Liver (tissue), 9 donors: Measurements from ENCODE around the gene COL23A1. TPM values are rescaled to one million over a fixed set of nuclear protein-coding genes. Genes with fewer than 3 reads are reported as not detected.

ENCODE experiments used
- DNase-seq: peaks from one replicate; pipeline ENCODE4 v3.0.0-alpha.2; 2017; ENCODE audit warnings: low spot score
- H3K27ac ChIP-seq, 2 donors: one replicate each; pipeline ENCODE4 v1.7.0; 2013; ENCODE audit warnings: inconsistent platforms in 2 of 2, low read length in 2 of 2, control low read depth in 1 of 2, low read depth in 1 of 2, mild to moderate bottlenecking in 1 of 2
- H3K27me3 ChIP-seq, 4 donors: one replicate each; pipeline versions ENCODE4 v1.6.1 to v1.7.0; 2013; ENCODE audit warnings: low read length in 3 of 4, inconsistent platforms in 1 of 4, mild to moderate bottlenecking in 1 of 4, moderate library complexity in 1 of 4; ENCODE audit not compliant: control insufficient read depth in 4 of 4, insufficient read depth in 4 of 4
- H3K36me3 ChIP-seq, 4 donors: one replicate each; pipeline versions ENCODE4 v1.6.1 to v1.7.0; 2013; ENCODE audit warnings: low read length in 3 of 4, mild to moderate bottlenecking in 3 of 4, low read depth in 1 of 4, moderate library complexity in 1 of 4; ENCODE audit not compliant: control insufficient read depth in 4 of 4, insufficient read depth in 3 of 4
- H3K4me1 ChIP-seq, 4 donors: one replicate each; pipeline versions ENCODE4 v1.6.1 to v1.7.0; 2013; ENCODE audit warnings: low read length in 3 of 4, mild to moderate bottlenecking in 3 of 4, moderate library complexity in 1 of 4; ENCODE audit not compliant: control insufficient read depth in 4 of 4, insufficient read depth in 4 of 4
- H3K4me3 ChIP-seq, 3 donors: one replicate each; pipeline versions ENCODE4 v1.6.1 to v1.7.0; 2013; ENCODE audit warnings: low read length in 3 of 3, control low read depth in 1 of 3, low read depth in 1 of 3, mild to moderate bottlenecking in 1 of 3
- H3K9ac ChIP-seq, 2 donors: one replicate each; pipeline ENCODE4 v1.7.0; 2013; ENCODE audit warnings: low read length in 2 of 2, mild to moderate bottlenecking in 2 of 2, moderate library complexity in 2 of 2, control low read depth in 1 of 2, low read depth in 1 of 2
- H3K9me3 ChIP-seq, 4 donors: one replicate each; pipeline versions ENCODE4 v1.6.1 to v1.7.0; 2013; ENCODE audit warnings: low read length in 3 of 4; ENCODE audit not compliant: control insufficient read depth in 4 of 4
- EGR1 ChIP-seq, 2 donors: IDR thresholded peaks; 2 replicates each; pipeline ENCODE4 v1.6.1; 2016 to 2018; ENCODE audit warnings: antibody characterized with exemption in 2 of 2, low read depth in 2 of 2
- FOXA1 ChIP-seq: IDR thresholded peaks from 2 replicates; pipeline ENCODE4 v1.6.1; 2016; ENCODE audit warnings: antibody characterized with exemption
- FOXA2 ChIP-seq: IDR thresholded peaks from 2 replicates; pipeline ENCODE4 v1.6.1; 2016; ENCODE audit warnings: antibody characterized with exemption
- GABPA ChIP-seq, 2 donors: IDR thresholded peaks in 1 of 2; conservative IDR thresholded peaks in 1 of 2; 2 replicates each; pipeline ENCODE4 v1.6.1; 2016; ENCODE audit warnings: antibody characterized with exemption in 2 of 2, mild to moderate bottlenecking in 1 of 2, moderate library complexity in 1 of 2
- HNF4A ChIP-seq, 2 donors: conservative IDR thresholded peaks; 2 replicates each; pipeline ENCODE4 v1.6.1; 2016; ENCODE audit warnings: antibody characterized with exemption in 2 of 2, mild to moderate bottlenecking in 2 of 2
- HNF4G ChIP-seq: IDR thresholded peaks from 2 replicates; pipeline ENCODE4 v1.6.1; 2016; ENCODE audit warnings: antibody characterized with exemption
- JUND ChIP-seq, 2 donors: IDR thresholded peaks; 2 replicates each; pipeline ENCODE4 v1.6.1; 2016; ENCODE audit warnings: antibody characterized with exemption in 2 of 2
- NR2F2 ChIP-seq: IDR thresholded peaks from 2 replicates; pipeline ENCODE4 v1.6.1; 2016; ENCODE audit warnings: antibody characterized with exemption
- RAD21 ChIP-seq, 2 donors: IDR thresholded peaks; 2 replicates each; pipeline ENCODE4 v1.6.1; 2016; ENCODE audit warnings: antibody characterized with exemption in 2 of 2, mild to moderate bottlenecking in 2 of 2
- RXRA ChIP-seq, 2 donors: IDR thresholded peaks; 2 replicates each; pipeline ENCODE4 v1.6.1; 2017 to 2018; ENCODE audit warnings: antibody characterized with exemption in 2 of 2, mild to moderate bottlenecking in 1 of 2
- SP1 ChIP-seq: IDR thresholded peaks from 2 replicates; pipeline ENCODE4 v1.6.1; 2018; ENCODE audit warnings: antibody characterized with exemption, mild to moderate bottlenecking
- TAF1 ChIP-seq: conservative IDR thresholded peaks from 2 replicates; pipeline ENCODE4 v1.6.1; 2016; ENCODE audit warnings: antibody characterized with exemption, mild to moderate bottlenecking
- YY1 ChIP-seq: IDR thresholded peaks from 2 replicates; pipeline ENCODE4 v1.6.1; 2016; ENCODE audit warnings: antibody characterized with exemption, mild to moderate bottlenecking
- WGBS: extraction: QIAGEN DNeasy Blood & Tissue Kit; methylation state at CpG from one replicate; pipeline ENCODE4 v1.1.7; 2013; 5-methylcytosine and 5-hydroxymethylcytosine counted together
- polyA plus RNA-seq, 2 donors: library from polyadenylated mRNA; stranded (reverse) in 1 of 2; unstranded in 1 of 2; fragments of 200-250 nt in 1 of 2; fragments of >200 nt in 1 of 2; fragmentation: Nextera tagmentation in 1 of 2; extraction: Ambion mirVana in 1 of 2; gene quantifications; one replicate each; pipeline versions ENCODE4 v1.2.1 to v1.2.3, GENCODE V29; 2013 to 2015
- total RNA-seq, 2 donors: library from RNA; depleted of rRNA; stranded (reverse); fragments of >200 nt; gene quantifications; one replicate each; pipeline ENCODE4 v1.2.3, GENCODE V29; 2014
- TF ChIP-seq, protein P1 (sequence below): IDR thresholded peaks from 2 replicates; pipeline ENCODE4 v1.6.1; 2016; ENCODE audit warnings: antibody characterized with exemption
- TF ChIP-seq, protein P2 (sequence below): IDR thresholded peaks from 2 replicates; pipeline ENCODE4 v1.6.1; 2016; ENCODE audit warnings: antibody characterized with exemption
- TF ChIP-seq, protein P3 (sequence below): IDR thresholded peaks from 2 replicates; pipeline ENCODE4 v1.6.1; 2016; ENCODE audit warnings: antibody characterized with exemption, mild to moderate bottlenecking
- TF ChIP-seq, protein P4 (sequence below): IDR thresholded peaks from 2 replicates; pipeline ENCODE4 v1.6.1; 2016; ENCODE audit warnings: antibody characterized with exemption
- TF ChIP-seq, protein P5 (sequence below): fragments of 150-350 bp; IDR thresholded peaks from 2 replicates; pipeline ENCODE4 v1.5.1; 2017; ENCODE audit warnings: improper control_type of control experiment, low read depth, low read length; ENCODE audit not compliant: missing input control
- donor health status: healthy.
- donor health status: healthy.
- donor health status: healthy.
- donor health status: healthy.
- donor health status: healthy.

The COL23A1 gene
- total and polyA plus RNA-seq, 4 donors = 0.08 to 1.4 (median 0.27) TPM

DNA sequence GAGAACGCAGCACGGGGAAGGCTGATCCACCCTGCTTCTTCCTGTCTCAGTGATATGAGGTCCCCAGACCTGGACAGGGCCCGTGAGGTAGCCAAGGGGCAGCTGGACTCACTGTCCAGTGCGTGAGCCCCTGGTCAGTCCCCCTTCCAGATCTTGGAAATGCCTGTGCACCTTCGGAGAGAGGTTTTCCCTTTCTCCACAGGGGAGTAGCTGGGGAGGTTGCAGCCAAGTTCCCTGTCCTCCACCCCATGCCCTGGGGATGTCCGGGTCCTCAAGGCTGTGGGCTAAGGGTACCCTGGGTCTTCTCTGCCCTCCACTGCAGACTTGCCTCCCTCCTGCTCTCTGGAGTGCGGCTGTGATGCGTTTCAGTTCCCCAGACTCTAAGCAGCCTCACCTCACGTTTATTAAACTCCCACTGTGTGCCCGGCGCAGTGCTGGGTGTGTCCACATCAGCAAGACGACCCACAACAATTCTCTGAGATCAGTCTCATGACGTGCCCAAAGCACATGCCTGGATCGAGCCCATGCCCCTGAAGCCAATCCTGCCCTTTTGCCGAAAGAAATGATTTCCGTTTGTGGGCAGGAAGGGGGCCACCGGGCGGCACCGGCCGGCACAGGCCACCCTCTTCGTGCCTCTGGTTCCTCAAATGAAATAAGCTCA is 256.2 kb downstream of the COL23A1 start (continued):
- TF ChIP-seq, protein P1, sequence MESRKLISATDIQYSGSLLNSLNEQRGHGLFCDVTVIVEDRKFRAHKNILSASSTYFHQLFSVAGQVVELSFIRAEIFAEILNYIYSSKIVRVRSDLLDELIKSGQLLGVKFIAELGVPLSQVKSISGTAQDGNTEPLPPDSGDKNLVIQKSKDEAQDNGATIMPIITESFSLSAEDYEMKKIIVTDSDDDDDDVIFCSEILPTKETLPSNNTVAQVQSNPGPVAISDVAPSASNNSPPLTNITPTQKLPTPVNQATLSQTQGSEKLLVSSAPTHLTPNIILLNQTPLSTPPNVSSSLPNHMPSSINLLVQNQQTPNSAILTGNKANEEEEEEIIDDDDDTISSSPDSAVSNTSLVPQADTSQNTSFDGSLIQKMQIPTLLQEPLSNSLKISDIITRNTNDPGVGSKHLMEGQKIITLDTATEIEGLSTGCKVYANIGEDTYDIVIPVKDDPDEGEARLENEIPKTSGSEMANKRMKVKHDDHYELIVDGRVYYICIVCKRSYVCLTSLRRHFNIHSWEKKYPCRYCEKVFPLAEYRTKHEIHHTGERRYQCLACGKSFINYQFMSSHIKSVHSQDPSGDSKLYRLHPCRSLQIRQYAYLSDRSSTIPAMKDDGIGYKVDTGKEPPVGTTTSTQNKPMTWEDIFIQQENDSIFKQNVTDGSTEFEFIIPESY = no peak
- TF ChIP-seq RXRA (IDR thresholded peaks at IDR 0.05) = no peak

DNA sequence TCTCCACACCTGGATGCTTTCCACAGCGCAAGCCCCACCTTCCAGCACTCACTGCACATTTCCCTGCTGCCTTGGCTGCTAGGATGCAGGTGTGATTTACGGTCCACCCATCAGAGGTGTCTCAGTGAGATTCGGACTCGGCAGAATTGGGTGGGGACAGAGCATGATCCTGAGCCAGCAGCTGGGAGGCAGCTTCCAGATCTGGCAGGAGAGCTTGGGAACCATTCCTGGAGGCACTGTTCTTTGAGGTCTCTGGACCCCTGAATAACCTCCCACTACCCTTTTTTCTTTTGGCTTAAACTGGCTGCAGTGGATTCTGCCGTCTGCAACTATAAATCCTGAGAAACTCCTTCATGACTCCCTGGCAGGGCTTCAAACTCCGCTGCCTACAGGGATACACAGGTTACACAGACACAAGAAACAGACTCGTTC is 258.0 kb downstream of the COL23A1 start:
- Histone ChIP-seq H3K9me3 (no peaks in the 10 kb centered on the region), H3K4me3 (peak overlapping the region in 1 of 3 donors; percentile 4), H3K4me1 (peaks cover 27 to 64% (median 55%) of the 10 kb centered on the region in 4 donors), H3K9ac (no peak overlapping the region), H3K27ac (peak overlapping the region; percentile 73 to 78), H3K36me3 (no peaks in the 10 kb centered on the region), H3K27me3 (no peaks in the 10 kb centered on the region)
- WGBS = 51% methylated on average over 7 of the region's 7 CpGs
- TF ChIP-seq FOXA1 = no peak
- TF ChIP-seq, protein P1 = no peak
- TF ChIP-seq YY1 = no peak
- TF ChIP-seq GABPA (IDR thresholded peaks at IDR 0.05 in 1 of 2, conservative IDR thresholded peaks at IDR 0.05 in 1 of 2) = no peak
- TF ChIP-seq RXRA (IDR thresholded peaks at IDR 0.05) = no peak
- no peak for TF ChIP-seq TAF1
- TF ChIP-seq, protein P2, sequence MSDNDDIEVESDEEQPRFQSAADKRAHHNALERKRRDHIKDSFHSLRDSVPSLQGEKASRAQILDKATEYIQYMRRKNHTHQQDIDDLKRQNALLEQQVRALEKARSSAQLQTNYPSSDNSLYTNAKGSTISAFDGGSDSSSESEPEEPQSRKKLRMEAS = no peak
- TF ChIP-seq SP1 = no peak
- no peak for TF ChIP-seq FOXA2
- TF ChIP-seq, protein P3, sequence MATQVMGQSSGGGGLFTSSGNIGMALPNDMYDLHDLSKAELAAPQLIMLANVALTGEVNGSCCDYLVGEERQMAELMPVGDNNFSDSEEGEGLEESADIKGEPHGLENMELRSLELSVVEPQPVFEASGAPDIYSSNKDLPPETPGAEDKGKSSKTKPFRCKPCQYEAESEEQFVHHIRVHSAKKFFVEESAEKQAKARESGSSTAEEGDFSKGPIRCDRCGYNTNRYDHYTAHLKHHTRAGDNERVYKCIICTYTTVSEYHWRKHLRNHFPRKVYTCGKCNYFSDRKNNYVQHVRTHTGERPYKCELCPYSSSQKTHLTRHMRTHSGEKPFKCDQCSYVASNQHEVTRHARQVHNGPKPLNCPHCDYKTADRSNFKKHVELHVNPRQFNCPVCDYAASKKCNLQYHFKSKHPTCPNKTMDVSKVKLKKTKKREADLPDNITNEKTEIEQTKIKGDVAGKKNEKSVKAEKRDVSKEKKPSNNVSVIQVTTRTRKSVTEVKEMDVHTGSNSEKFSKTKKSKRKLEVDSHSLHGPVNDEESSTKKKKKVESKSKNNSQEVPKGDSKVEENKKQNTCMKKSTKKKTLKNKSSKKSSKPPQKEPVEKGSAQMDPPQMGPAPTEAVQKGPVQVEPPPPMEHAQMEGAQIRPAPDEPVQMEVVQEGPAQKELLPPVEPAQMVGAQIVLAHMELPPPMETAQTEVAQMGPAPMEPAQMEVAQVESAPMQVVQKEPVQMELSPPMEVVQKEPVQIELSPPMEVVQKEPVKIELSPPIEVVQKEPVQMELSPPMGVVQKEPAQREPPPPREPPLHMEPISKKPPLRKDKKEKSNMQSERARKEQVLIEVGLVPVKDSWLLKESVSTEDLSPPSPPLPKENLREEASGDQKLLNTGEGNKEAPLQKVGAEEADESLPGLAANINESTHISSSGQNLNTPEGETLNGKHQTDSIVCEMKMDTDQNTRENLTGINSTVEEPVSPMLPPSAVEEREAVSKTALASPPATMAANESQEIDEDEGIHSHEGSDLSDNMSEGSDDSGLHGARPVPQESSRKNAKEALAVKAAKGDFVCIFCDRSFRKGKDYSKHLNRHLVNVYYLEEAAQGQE = no peak
- TF ChIP-seq JUND (IDR thresholded peaks at IDR 0.05) = no peak
- TF ChIP-seq, protein P4, sequence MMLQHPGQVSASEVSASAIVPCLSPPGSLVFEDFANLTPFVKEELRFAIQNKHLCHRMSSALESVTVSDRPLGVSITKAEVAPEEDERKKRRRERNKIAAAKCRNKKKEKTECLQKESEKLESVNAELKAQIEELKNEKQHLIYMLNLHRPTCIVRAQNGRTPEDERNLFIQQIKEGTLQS = no peak
- TF ChIP-seq, protein P5, sequence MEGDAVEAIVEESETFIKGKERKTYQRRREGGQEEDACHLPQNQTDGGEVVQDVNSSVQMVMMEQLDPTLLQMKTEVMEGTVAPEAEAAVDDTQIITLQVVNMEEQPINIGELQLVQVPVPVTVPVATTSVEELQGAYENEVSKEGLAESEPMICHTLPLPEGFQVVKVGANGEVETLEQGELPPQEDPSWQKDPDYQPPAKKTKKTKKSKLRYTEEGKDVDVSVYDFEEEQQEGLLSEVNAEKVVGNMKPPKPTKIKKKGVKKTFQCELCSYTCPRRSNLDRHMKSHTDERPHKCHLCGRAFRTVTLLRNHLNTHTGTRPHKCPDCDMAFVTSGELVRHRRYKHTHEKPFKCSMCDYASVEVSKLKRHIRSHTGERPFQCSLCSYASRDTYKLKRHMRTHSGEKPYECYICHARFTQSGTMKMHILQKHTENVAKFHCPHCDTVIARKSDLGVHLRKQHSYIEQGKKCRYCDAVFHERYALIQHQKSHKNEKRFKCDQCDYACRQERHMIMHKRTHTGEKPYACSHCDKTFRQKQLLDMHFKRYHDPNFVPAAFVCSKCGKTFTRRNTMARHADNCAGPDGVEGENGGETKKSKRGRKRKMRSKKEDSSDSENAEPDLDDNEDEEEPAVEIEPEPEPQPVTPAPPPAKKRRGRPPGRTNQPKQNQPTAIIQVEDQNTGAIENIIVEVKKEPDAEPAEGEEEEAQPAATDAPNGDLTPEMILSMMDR = no peak
- TF ChIP-seq NR2F2 = no peak
- no peak for TF ChIP-seq HNF4A (conservative IDR thresholded peaks at IDR 0.05)
- no peak for TF ChIP-seq EGR1 (IDR thresholded peaks at IDR 0.05; ENCODE audit: low read depth in 2 of 2)
- no peak for TF ChIP-seq HNF4G
- no peak for TF ChIP-seq RAD21 (IDR thresholded peaks at IDR 0.05)
- DNase-seq = no peak
